GM21381 (cell line): ENCODE results near the gene EVPL.
"Not testable (repeated sequence)": the region's sequence is repeated elsewhere in the genome, so short reads cannot be mapped to it uniquely, and the experiment has no call there.

Source experiments
- ATAC-seq: cut with Tn5 transposase; IDR thresholded peaks from one replicate; pipeline ENCODE4 v1.9.1; 2021; ENCODE audit warnings: mild to moderate bottlenecking, moderate library complexity; ENCODE audit not compliant: unreplicated experiment

Gene EVPL

DNA sequence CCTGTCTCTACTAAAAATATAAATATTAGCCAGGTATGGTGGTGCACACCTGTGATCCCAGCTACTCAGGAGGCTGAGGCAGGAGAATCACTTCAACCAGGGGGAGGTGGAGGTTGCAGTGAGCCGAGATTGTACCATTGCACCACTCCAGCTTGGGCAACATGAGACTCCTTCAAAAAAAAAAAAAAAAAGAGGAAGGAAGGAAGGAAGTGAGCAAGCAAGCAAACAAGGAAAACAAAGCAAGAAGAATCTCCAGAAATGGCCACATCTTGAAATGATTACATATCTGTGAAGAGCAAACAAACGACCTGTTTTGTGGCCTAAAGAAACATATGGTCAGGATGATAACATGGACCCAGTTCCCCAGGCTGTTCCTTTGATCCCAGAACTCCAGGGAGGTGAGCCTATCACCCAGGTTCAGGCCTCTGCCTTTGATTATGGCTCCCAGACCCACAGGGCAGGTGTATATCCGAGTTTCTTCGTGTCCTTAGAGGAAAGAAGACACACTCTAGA lies 57.0 kb downstream of the EVPL start:
- no peak for ATAC-seq

DNA sequence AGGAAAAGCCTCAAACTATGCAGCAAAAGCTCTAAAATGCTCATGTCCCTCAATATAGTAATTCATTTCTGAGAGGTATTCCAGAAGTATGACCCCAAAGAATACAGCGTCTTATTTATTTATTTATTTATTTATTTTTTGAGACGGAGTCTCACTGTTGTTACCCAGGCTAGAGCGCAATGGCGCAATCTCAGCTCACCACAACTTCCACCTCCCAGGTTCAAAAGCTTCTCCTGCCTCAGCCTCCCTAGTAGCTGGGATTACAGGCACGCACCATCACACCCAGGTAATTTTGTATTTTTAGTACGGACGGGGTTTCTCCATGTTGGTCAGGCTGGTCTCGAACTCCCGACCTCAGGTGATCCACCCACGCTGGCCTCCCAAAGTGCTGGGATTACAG lies 58.1 kb downstream of the EVPL start:
- ATAC-seq = not testable (repeated sequence)

DNA sequence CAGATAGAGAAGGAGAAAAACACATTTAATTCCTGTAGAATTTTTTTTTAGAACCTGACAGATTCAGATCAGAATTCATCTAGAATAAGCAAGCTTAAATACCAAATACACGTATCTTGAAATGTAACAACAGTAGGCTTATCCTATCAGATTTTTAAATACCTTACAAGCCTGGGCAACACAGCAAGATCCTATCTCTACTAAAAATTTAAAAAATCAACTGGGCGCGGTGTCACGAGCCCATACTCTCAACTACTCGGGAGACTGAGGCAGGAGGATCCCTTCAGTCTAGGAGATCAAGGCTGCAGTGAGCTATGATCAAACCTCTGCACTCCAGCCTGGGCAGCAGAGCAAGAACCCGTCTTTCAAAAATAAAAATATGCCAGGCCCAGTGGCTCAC lies 61.6 kb downstream of the EVPL start:
- no peak for ATAC-seq

DNA sequence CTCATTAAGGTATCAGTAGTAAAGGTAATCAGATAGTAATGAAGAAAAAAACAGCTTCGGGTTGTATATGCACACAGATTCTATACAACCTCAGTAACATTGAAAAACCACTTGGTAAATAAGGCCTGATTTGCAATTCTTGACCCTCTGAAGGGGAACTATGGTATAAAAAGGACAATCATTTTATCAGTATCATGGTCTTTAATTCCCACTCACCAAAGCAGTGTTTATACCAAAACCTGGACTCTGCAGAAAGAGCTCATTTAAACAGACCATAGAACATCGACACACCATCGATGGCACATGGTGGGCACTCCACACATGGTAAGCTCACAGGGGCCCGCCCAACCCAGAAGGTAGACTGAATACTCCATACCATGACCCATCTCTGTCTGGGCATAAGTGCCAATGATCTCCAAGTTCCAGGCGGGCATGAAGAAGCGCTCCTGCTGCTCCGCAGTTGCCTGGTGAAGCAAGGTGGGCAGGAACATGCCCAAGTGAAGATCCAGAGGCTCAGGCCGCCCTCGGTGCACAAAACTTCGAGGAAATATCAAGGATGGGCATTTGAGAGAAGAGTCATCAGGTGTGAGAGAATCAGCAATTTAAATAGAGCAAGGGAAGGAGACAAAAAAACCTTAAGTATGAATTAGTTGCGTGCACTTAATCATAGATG lies 67.1 kb downstream of the EVPL start:
- ATAC-seq = no peak

DNA sequence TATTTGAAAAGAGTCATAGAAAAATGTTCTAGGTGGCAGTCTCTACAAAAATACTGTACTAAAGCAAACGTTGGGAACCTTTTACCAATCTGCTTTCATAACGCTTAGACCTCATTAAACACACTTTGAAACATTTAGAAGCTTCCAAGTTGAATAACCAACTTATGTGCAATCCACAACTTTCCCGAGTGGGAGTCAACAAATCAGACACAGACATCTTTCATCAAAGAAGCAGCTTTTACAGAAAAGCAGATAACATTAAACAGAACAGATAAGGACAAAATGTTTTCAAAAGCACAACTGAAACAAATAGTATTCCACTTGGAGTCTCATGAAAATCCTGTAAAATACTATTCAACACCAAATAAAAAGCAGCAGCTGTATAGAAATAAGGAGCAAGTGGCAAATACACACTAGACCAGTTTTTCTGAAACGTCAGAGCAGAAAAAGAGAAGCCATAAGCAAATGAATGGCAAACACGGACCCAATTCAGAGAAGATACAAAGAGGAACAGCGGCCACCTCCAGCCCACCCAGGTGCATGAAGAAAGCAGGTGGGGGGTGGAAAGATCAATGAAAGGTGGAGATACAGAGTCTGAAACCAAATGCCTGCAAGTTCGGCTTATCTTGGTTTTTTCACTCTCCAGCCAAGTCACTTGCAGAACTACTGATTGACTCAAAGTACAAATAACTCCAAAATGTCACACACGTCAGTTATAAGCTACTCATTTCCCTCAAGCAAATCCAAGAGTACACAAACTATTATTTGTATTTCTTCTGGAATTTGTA lies 67.9 kb downstream of the EVPL start:
- ATAC-seq = no peak
